Measurements from ENCODE around the gene ARHGEF39.

DNA sequence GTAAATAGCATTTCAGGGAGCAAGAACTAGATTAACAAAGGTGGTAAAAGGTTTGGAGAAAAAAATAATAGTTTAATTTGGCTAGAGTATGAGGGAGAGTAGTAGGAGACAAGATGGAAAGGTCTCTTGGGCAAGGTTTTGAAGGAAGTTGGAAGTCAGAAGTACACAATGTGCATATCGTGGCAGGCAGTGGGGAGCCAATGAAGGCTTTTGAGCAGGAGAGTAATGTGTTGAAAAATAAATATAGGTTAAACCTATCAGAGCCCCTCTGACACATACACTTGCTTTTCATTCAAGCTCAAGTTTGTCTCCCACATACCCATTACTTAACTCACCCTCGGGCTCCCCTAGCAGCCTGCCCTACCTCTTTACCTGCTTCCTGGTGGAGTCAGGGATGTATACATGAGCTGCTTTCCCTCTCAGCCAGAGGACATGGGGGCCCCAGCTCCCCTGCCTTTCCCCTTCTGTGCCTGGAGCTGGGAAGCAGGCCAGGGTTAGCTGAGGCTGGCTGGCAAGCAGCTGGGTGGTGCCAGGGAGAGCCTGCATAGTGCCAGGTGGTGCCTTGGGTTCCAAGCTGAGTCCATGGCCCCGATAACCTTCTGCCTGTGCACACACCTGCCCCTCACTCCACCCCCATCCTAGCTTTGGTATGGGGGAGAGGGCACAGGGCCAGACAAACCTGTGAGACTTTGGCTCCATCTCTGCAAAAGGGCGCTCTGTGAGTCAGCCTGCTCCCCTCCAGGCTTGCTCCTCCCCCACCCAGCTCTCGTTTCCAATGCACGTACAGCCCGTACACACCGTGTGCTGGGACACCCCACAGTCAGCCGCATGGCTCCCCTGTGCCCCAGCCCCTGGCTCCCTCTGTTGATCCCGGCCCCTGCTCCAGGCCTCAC lies 8.4 kb upstream of the ARHGEF39 start, which contains the start of gene CA9:
- TF ChIP-seq, protein P1, sequence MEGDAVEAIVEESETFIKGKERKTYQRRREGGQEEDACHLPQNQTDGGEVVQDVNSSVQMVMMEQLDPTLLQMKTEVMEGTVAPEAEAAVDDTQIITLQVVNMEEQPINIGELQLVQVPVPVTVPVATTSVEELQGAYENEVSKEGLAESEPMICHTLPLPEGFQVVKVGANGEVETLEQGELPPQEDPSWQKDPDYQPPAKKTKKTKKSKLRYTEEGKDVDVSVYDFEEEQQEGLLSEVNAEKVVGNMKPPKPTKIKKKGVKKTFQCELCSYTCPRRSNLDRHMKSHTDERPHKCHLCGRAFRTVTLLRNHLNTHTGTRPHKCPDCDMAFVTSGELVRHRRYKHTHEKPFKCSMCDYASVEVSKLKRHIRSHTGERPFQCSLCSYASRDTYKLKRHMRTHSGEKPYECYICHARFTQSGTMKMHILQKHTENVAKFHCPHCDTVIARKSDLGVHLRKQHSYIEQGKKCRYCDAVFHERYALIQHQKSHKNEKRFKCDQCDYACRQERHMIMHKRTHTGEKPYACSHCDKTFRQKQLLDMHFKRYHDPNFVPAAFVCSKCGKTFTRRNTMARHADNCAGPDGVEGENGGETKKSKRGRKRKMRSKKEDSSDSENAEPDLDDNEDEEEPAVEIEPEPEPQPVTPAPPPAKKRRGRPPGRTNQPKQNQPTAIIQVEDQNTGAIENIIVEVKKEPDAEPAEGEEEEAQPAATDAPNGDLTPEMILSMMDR (IDR thresholded peaks at IDR 0.05) = no peak
- TF ChIP-seq ZFX (IDR thresholded peaks at IDR 0.05; ENCODE audit: borderline replicate concordance) = no peak

Measured in 22Rv1 (cell line).